ENCODE results near the gene RHBDF1. TPM values are rescaled to one million over a fixed set of nuclear protein-coding genes. Genes with fewer than 3 reads are reported as not detected.

The RHBDF1 gene
- 52.6 and 57.2 TPM in 2 replicates for polyA plus RNA-seq (2013)

- peak within 1 kb of the TSS; percentile 75 for H4K12ac ChIP-seq (ENCODE audit: low read depth, low read length)
- H4K8ac ChIP-seq (ENCODE audit: low read depth, low read length) = peak within 1 kb of the TSS; percentile 61
- DNase-seq = peak; percentile 53 to 85
- H3K4me1 ChIP-seq (ENCODE audit: control insufficient read depth in 1 of 2, insufficient read depth in 2 of 2, low read length in 2 of 2) = peaks cover 50 to 57% of the 10 kb centered on the region in 2 experiments
- H3K79me1 ChIP-seq (ENCODE audit: low read length) = peaks cover 37% of the 10 kb centered on the region
- no peaks in the 10 kb centered on the region for H3K27me3 ChIP-seq (ENCODE audit: insufficient read depth, low read length)
- WGBS (ENCODE audit: extremely low coverage, insufficient coverage, insufficient read length) = 100% methylated on average over 4 of the region's 62 CpGs
- peak within 1 kb of the TSS; percentile 85 for H3K4me3 ChIP-seq (ENCODE audit: low read depth, low read length)
- peak within 1 kb of the TSS; percentile 81 for H3K9ac ChIP-seq (ENCODE audit: low read length)
- no peaks in the 10 kb centered on the region for H3K9me3 ChIP-seq (ENCODE audit: insufficient read depth, low read depth, low read length)
- H3K27ac ChIP-seq (ENCODE audit: low read depth, low read length) = peak within 1 kb of the TSS; percentile 93
- H4K91ac ChIP-seq (ENCODE audit: low read depth, low read length) = peak within 1 kb of the TSS; percentile 90
- H3K4me2 ChIP-seq (ENCODE audit: low read length) = peak within 1 kb of the TSS; percentile 72
- peaks cover 21% of the 10 kb centered on the region for H3K79me2 ChIP-seq (ENCODE audit: control insufficient read depth, insufficient read depth, low read length, poor library complexity)
- H2BK12ac ChIP-seq (ENCODE audit: low read length) = peak within 1 kb of the TSS; percentile 25
- H3K4ac ChIP-seq (ENCODE audit: low read depth, low read length) = peak within 1 kb of the TSS; percentile 85
- H3K23ac ChIP-seq (ENCODE audit: low read length) = no peak within 1 kb of the TSS
- H3K36me3 ChIP-seq (ENCODE audit: control insufficient read depth in 1 of 2, insufficient read depth in 2 of 2, low read length in 2 of 2) = no peaks in the 10 kb centered on the region
- peak within 1 kb of the TSS; percentile 82 for H2AK5ac ChIP-seq (ENCODE audit: low read length)
- peak within 1 kb of the TSS; percentile 94 for H3K18ac ChIP-seq (ENCODE audit: low read length)
- peak within 1 kb of the TSS; percentile 2 for H2AFZ ChIP-seq (ENCODE audit: insufficient read depth, low read length, poor library complexity)
- peak within 1 kb of the TSS; percentile 87 for H2BK120ac ChIP-seq (ENCODE audit: insufficient read depth, low read length, poor library complexity)
- H2BK5ac ChIP-seq (ENCODE audit: low read depth, low read length, poor library complexity) = peak within 1 kb of the TSS; percentile 90
- H3K14ac ChIP-seq (ENCODE audit: low read length) = peak within 1 kb of the TSS; percentile 93
These were observed at the start of gene RHBDF1 for GRCh38 chr16:72561-73548. TSS of gene RHBDF1 (minus strand) at chr16:72631. CDS start at chr16:65015, 7,616 bp downstream.

- no peak overlapping the region for H3K4ac ChIP-seq (ENCODE audit: low read depth, low read length)
These were observed 48.3 kb upstream of the RHBDF1 start for GRCh38 chr16:120756-121155.

DNA sequence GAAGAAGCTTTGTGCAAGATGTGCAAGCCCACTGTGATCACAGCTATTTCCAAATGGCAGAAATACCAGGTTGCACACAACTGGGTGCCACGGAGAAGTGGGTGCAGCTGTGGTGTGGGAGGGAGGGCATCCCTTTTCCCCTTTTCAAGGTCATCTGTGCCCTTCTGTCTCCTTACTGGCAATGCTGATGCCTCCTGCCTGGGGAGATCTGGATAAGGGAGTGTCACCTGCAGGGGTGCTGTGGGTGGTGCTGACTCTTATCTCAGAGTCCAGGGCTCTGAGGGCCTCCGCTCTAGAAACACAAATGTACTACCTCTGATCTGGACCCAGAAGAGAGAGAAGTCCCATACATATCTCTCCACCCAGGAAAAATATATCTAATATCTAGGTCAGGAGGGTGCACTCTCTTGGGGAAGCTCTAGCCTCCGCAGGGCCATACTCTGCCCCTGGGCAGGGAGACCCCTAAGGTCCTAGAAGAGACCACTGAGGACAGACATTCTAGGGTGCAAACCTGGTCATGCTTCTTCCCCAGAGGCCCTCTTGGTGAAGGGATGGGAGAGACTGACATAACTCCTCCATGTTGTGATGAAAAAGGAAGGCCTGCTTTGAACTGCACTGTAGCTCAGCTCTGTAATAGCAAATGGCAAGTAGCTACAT, 47.5 kb upstream of the RHBDF1 start:
- DNase-seq = no peak
- H3K79me2 ChIP-seq (ENCODE audit: control insufficient read depth, insufficient read depth, low read length, poor library complexity) = no peaks in the 10 kb centered on the region
- no peak overlapping the region for H2BK120ac ChIP-seq (ENCODE audit: insufficient read depth, low read length, poor library complexity)
- H3K27me3 ChIP-seq (ENCODE audit: insufficient read depth, low read length) = no peaks in the 10 kb centered on the region
- H3K4me1 ChIP-seq (ENCODE audit: control insufficient read depth in 1 of 2, insufficient read depth in 2 of 2, low read length in 2 of 2) = no peaks in the 10 kb centered on the region
- no peak overlapping the region for H2AFZ ChIP-seq (ENCODE audit: insufficient read depth, low read length, poor library complexity)
- H3K27ac ChIP-seq (ENCODE audit: low read depth, low read length) = no peak overlapping the region
- H3K4ac ChIP-seq (ENCODE audit: low read depth, low read length) = no peak overlapping the region
- H2BK5ac ChIP-seq (ENCODE audit: low read depth, low read length, poor library complexity) = no peak overlapping the region
- H3K23ac ChIP-seq (ENCODE audit: low read length) = no peak overlapping the region
- no peak overlapping the region for H2AK5ac ChIP-seq (ENCODE audit: low read length)
- no peak overlapping the region for H4K12ac ChIP-seq (ENCODE audit: low read depth, low read length)
- H3K14ac ChIP-seq (ENCODE audit: low read length) = no peak overlapping the region
- no peak overlapping the region for H2BK12ac ChIP-seq (ENCODE audit: low read length)
- H4K91ac ChIP-seq (ENCODE audit: low read depth, low read length) = no peak overlapping the region
- no peaks in the 10 kb centered on the region for H3K9me3 ChIP-seq (ENCODE audit: insufficient read depth, low read depth, low read length)
- H3K79me1 ChIP-seq (ENCODE audit: low read length) = no peaks in the 10 kb centered on the region
- peaks cover 0 to 4% of the 10 kb centered on the region in 2 experiments for H3K36me3 ChIP-seq (ENCODE audit: control insufficient read depth in 1 of 2, insufficient read depth in 2 of 2, low read length in 2 of 2)
- H4K8ac ChIP-seq (ENCODE audit: low read depth, low read length) = no peak overlapping the region
- no CpG with 5 or more reads among the region's 3 CpGs for WGBS (ENCODE audit: extremely low coverage, insufficient coverage, insufficient read length)
- no peak overlapping the region for H3K4me3 ChIP-seq (ENCODE audit: low read depth, low read length)
- no peak overlapping the region for H3K4me2 ChIP-seq (ENCODE audit: low read length)
- no peak overlapping the region for H3K18ac ChIP-seq (ENCODE audit: low read length)
- H3K9ac ChIP-seq (ENCODE audit: low read length) = no peak overlapping the region

More at GRCh38 chr16:120756-121155, 48.3 kb upstream of the RHBDF1 start:
- H4K12ac ChIP-seq (ENCODE audit: low read depth, low read length) = no peak overlapping the region
- H3K27me3 ChIP-seq (ENCODE audit: insufficient read depth, low read length) = no peaks in the 10 kb centered on the region
- H3K79me2 ChIP-seq (ENCODE audit: control insufficient read depth, insufficient read depth, low read length, poor library complexity) = no peaks in the 10 kb centered on the region
- no peak overlapping the region for H3K18ac ChIP-seq (ENCODE audit: low read length)
- H3K36me3 ChIP-seq (ENCODE audit: control insufficient read depth in 1 of 2, insufficient read depth in 2 of 2, low read length in 2 of 2) = peaks cover 0 to 4% of the 10 kb centered on the region in 2 experiments
- no peak overlapping the region for H2BK120ac ChIP-seq (ENCODE audit: insufficient read depth, low read length, poor library complexity)
- no CpG with 5 or more reads among the region's 2 CpGs for WGBS (ENCODE audit: extremely low coverage, insufficient coverage, insufficient read length)
- no peak overlapping the region for H3K9ac ChIP-seq (ENCODE audit: low read length)
- H2AK5ac ChIP-seq (ENCODE audit: low read length) = no peak overlapping the region
- H3K27ac ChIP-seq (ENCODE audit: low read depth, low read length) = no peak overlapping the region
- H3K79me1 ChIP-seq (ENCODE audit: low read length) = no peaks in the 10 kb centered on the region
- H3K4me3 ChIP-seq (ENCODE audit: low read depth, low read length) = no peak overlapping the region
- no peaks in the 10 kb centered on the region for H3K4me1 ChIP-seq (ENCODE audit: control insufficient read depth in 1 of 2, insufficient read depth in 2 of 2, low read length in 2 of 2)
- H3K23ac ChIP-seq (ENCODE audit: low read length) = no peak overlapping the region
- H2AFZ ChIP-seq (ENCODE audit: insufficient read depth, low read length, poor library complexity) = no peak overlapping the region
- H2BK5ac ChIP-seq (ENCODE audit: low read depth, low read length, poor library complexity) = no peak overlapping the region
- no peaks in the 10 kb centered on the region for H3K9me3 ChIP-seq (ENCODE audit: insufficient read depth, low read depth, low read length)
- no peak for DNase-seq
- H2BK12ac ChIP-seq (ENCODE audit: low read length) = no peak overlapping the region
- no peak overlapping the region for H4K91ac ChIP-seq (ENCODE audit: low read depth, low read length)
- no peak overlapping the region for H3K4me2 ChIP-seq (ENCODE audit: low read length)
- no peak overlapping the region for H4K8ac ChIP-seq (ENCODE audit: low read depth, low read length)
- H3K14ac ChIP-seq (ENCODE audit: low read length) = no peak overlapping the region

DNA sequence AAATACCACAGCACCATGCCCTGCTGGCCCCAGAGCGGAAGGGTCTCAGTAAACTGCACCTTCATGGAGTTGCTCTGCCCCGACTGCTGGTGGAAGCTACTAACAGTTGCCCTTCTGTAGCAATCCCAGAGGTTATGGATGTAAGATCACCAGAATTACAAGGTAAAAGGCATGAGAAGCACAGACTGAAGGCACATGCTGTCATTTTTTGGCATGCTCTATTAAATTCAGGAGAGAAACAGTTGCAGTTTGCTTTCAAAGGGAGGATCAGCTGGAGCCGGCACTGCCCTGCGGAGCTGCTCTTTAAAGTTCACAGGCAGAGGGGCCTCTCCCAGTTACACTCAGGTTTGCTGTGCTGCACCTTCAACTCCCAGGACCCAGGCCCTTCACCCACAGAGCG, 46.9 kb upstream of the RHBDF1 start:
- WGBS (ENCODE audit: extremely low coverage, insufficient coverage, insufficient read length) = no CpG with 5 or more reads among the region's 5 CpGs
- H3K4me2 ChIP-seq (ENCODE audit: low read length) = no peak overlapping the region

More for the DNA sequence above, 46.9 kb upstream of the RHBDF1 start:
- H3K4me1 ChIP-seq (ENCODE audit: control insufficient read depth in 1 of 2, insufficient read depth in 2 of 2, low read length in 2 of 2) = no peaks in the 10 kb centered on the region
- H3K18ac ChIP-seq (ENCODE audit: low read length) = no peak overlapping the region
- H3K27ac ChIP-seq (ENCODE audit: low read depth, low read length) = no peak overlapping the region
- no peaks in the 10 kb centered on the region for H3K79me2 ChIP-seq (ENCODE audit: control insufficient read depth, insufficient read depth, low read length, poor library complexity)
- no peak overlapping the region for H2BK5ac ChIP-seq (ENCODE audit: low read depth, low read length, poor library complexity)
- no peak overlapping the region for H3K23ac ChIP-seq (ENCODE audit: low read length)
- no peak overlapping the region for H4K8ac ChIP-seq (ENCODE audit: low read depth, low read length)
- H3K4me3 ChIP-seq (ENCODE audit: low read depth, low read length) = no peak overlapping the region
- no peak overlapping the region for H2AK5ac ChIP-seq (ENCODE audit: low read length)
- no peak overlapping the region for H3K14ac ChIP-seq (ENCODE audit: low read length)
- H2AFZ ChIP-seq (ENCODE audit: insufficient read depth, low read length, poor library complexity) = no peak overlapping the region
- no peaks in the 10 kb centered on the region for H3K79me1 ChIP-seq (ENCODE audit: low read length)
- no peak overlapping the region for H4K12ac ChIP-seq (ENCODE audit: low read depth, low read length)
- H3K36me3 ChIP-seq (ENCODE audit: control insufficient read depth in 1 of 2, insufficient read depth in 2 of 2, low read length in 2 of 2) = peaks cover 0 to 4% of the 10 kb centered on the region in 2 experiments
- no peak overlapping the region for H2BK120ac ChIP-seq (ENCODE audit: insufficient read depth, low read length, poor library complexity)
- no peaks in the 10 kb centered on the region for H3K27me3 ChIP-seq (ENCODE audit: insufficient read depth, low read length)
- H2BK12ac ChIP-seq (ENCODE audit: low read length) = no peak overlapping the region
- DNase-seq = no peak
- no peak overlapping the region for H4K91ac ChIP-seq (ENCODE audit: low read depth, low read length)
- H3K4ac ChIP-seq (ENCODE audit: low read depth, low read length) = no peak overlapping the region
- no peak overlapping the region for H3K9ac ChIP-seq (ENCODE audit: low read length)
- no peaks in the 10 kb centered on the region for H3K9me3 ChIP-seq (ENCODE audit: insufficient read depth, low read depth, low read length)

All from trophoblast cell (in vitro differentiated cells and primary cell).